GM12874 (cell line): ENCODE results near the gene ADAM22.

Source experiments
- TF ChIP-seq, protein P1 (sequence below): IDR thresholded peaks from 2 replicates; pipeline ENCODE4 v1.5.1; 2011; ENCODE audit warnings: low read depth, mild to moderate bottlenecking, control low read depth, low read length, moderate library complexity; ENCODE audit not compliant: insufficient read depth

The ADAM22 gene

DNA sequence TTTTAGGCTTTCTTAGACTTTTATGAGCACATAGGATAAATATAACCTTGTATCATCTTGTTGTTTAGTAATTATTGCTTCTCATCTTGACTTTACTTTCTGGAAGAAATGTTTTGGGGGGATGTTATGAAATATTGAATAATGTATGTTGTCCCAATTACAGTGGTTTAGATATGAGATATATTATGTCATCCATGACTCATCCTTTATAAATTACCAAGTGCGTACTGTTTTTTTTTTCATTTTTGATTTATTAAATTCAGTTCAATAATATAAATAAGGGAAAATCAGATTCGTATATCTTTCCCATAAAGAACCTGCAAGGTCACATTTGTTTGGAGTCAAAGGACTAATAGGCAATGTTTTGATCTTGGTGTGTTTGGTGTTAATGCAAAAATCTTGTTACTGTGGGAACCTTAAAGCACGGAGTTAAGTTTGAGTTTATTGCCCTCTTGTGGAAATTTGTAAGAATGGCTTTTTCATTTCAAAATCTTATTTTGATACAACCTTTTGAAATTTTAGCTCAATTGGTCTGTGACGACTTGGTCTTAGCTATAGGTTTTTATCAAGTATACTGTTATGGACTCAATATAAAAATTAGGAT, 177.2 kb downstream of the ADAM22 start:
- TF ChIP-seq, protein P1, sequence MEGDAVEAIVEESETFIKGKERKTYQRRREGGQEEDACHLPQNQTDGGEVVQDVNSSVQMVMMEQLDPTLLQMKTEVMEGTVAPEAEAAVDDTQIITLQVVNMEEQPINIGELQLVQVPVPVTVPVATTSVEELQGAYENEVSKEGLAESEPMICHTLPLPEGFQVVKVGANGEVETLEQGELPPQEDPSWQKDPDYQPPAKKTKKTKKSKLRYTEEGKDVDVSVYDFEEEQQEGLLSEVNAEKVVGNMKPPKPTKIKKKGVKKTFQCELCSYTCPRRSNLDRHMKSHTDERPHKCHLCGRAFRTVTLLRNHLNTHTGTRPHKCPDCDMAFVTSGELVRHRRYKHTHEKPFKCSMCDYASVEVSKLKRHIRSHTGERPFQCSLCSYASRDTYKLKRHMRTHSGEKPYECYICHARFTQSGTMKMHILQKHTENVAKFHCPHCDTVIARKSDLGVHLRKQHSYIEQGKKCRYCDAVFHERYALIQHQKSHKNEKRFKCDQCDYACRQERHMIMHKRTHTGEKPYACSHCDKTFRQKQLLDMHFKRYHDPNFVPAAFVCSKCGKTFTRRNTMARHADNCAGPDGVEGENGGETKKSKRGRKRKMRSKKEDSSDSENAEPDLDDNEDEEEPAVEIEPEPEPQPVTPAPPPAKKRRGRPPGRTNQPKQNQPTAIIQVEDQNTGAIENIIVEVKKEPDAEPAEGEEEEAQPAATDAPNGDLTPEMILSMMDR = 0 out of 2 replicates have a peak, but pooled peaks have one; percentile 24

DNA sequence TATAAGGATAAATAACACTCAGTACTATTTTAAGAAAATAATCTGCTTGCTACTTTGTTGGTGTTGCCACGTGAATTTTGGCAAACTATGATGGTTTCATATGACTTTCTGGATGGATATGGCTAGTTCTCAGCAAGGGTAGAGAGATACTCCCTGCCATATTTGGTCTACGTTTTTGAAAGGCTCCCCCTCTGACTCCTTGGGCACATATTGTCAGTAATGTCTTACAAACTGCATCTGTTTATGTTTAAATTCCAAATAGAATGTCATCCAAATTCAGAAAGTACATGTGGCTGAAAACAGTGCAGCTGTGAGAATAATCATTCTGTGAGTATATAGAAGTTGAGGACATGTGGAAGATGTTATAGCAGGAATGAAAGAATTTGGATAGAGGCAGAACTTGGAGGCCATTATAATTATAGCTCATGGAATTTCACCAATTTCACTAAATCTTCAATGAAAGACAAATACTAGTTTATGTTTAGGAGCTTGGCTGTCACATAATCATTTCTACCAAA, 178.0 kb downstream of the ADAM22 start:
- TF ChIP-seq, protein P1 = no peak

DNA sequence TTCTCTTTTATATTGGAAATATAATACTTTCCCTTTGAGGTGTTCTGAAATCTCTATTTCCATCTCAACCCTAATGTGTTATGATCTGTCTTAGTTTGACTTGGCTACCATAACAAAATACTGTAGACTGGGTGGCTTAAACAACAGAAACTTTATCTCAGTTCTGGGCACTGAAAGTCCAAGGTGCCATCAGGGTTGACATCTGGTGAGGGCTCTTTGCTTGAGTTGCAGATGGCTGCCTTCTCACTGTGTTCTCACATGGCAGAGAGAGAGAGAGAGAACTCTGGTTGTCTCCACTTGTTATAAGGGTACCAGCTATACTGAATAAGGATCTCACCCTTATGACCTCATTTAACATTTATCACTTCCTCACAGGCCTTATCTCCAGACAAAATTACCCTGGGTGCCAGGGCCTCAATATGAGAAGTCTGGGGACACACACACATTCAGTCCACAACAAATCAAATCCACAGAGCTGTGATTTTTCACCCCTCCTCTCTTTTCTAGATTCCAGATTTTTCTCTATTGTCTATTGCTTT, 181.3 kb downstream of the ADAM22 start:
- TF ChIP-seq, protein P1 = no peak

DNA sequence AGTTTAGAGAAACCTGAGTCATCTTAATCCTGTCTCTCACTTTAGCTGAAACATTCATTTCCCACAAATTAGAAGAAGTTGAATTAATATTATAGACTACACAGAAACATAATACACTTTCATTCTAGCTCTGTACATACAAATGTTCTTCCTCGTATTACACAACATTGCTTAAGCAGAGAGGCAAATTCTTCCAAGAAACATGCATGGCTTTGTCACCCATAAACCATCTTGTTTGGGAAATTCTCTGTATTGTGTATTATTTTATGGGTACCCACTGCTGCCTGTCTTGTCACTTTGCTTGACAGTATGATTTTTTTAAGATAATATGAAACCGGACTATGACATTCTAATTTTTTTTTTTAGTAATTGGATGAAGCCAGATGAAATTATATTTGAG, 181.8 kb downstream of the ADAM22 start:
- TF ChIP-seq, protein P1 = no peak

DNA sequence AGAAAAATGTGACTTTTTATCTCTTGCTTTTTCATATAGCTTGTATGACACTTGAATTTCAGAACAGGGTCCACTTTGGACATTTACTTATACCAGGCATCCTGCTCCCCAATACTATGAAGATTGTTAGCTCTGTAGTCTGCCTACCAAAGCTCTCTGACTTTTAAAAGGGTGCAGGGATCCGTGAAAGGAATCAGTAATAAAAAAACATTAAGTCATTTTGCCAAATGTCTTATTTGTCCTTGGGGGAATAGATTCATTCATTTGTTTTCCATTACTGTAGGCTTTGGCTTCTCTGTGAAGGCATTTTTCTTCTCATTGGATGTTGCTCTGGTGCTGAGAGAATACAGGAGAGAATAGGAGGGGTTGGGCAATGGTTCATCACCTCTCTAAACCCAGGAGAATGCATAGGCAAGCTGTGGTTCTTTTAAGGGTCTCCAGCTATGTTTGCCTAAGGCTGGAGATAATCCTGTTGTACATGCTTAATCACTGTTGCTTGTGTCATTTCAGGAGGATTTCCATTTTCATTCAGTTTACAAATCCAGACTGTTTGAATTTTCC, 182.3 kb downstream of the ADAM22 start:
- TF ChIP-seq, protein P1 = no peak

DNA sequence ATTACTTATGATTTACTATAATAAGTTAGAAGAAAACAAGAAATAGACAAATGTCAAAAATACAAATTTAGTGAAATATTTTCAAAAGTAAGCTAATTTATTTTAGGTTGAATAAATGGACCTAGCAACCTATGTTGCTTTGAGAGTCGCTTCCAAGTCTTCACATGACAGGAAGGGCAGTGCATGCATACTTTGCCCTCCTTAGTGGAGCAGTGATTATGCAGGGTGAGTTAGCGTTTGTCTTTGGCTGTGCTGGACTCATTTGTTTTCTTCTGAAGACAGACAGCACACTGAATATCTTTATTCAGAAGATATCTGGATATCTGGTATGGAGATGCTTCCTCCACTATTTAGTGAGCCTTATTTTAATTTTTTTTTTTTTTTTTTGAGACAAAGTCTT, 183.3 kb downstream of the ADAM22 start:
- TF ChIP-seq, protein P1 = no peak

DNA sequence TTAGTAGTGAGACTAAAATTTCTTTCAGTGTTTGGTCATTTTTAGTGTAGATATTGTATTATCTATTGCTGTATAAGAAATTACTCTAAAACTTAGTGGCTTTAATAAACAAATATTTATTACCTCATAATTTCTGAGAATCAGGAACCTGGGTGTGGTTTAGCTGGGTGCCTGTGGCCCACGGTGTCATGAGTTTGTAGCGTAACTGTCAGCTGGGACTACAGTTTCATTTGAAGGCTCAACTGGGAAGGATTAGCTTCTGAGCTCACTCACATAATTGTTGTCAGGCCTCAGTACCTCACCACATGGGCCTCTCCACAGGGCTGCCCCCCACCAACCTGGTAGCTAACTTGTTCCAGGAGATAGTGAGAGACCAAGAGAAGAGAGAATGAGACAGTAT, 187.3 kb downstream of the ADAM22 start:
- TF ChIP-seq, protein P1 = no peak
